Panc1 (cell line): ENCODE data around the gene ENTPD6. TPM values are rescaled to one million over a fixed set of nuclear protein-coding genes. Genes with fewer than 3 reads are reported as not detected.

Source experiments
- ATAC-seq: fragments of 200-7000 bp; cut with Tn5 transposase; 2 replicates; pipeline ENCODE4 v1.9.1; 2020; ENCODE audit warnings: mild to moderate bottlenecking, moderate library complexity
- BruUV-seq: library from RNA; stranded (reverse); fragments of 400-500 nt; replicated peaks from 2 replicates; lab custom pipeline; 2021; lab: Mats Ljungman, UMichigan
- CTCF ChIA-PET: fragments of 300-600 bp; sonication (Branson Sonifier 250); formaldehyde crosslinking; loops from one replicate; lab custom pipeline; 2022; ENCODE audit warnings: antibody characterized with exemption; lab: Charles Lee
- POLR2A ChIA-PET: fragments of 300-600 bp; sonication (Branson Sonifier 250); formaldehyde crosslinking; loops from one replicate; lab custom pipeline; 2022; ENCODE audit warnings: antibody characterized with exemption; lab: Charles Lee
- DNase-seq: peaks from one replicate; pipeline ENCODE4 v3.0.0-alpha.2; 2010; ENCODE audit warnings: low read depth, low spot score
- H3K27ac ChIP-seq: 2 replicates; pipeline ENCODE4 v1.5.1; 2011; ENCODE audit warnings: mild to moderate bottlenecking, low read length, inconsistent platforms
- H3K27me3 ChIP-seq: fragments of 200-500 bp; sonication (Bioruptor generic); 2 replicates; pipeline ENCODE4 v1.6.0; 2014; ENCODE audit warnings: low read length, inconsistent platforms; ENCODE audit not compliant: control insufficient read depth, insufficient read depth
- H3K36me3 ChIP-seq: fragments of 200-500 bp; sonication (Bioruptor generic); 2 replicates; pipeline ENCODE4 v1.5.1; 2014; ENCODE audit warnings: inconsistent platforms, mild to moderate bottlenecking, low read length, moderate library complexity; ENCODE audit not compliant: control insufficient read depth, insufficient read depth
- H3K4me1 ChIP-seq: 2 replicates; pipeline ENCODE4 v1.5.1; 2011; ENCODE audit warnings: inconsistent platforms, mild to moderate bottlenecking, low read length, moderate library complexity; ENCODE audit not compliant: control insufficient read depth, insufficient read depth
- H3K4me3 ChIP-seq, 2 experiments: 2 replicates each; pipeline ENCODE4 v1.5.1; 2011 to 2012; ENCODE audit warnings: low read depth in 2 of 2, low read length in 2 of 2, mild to moderate bottlenecking in 2 of 2, inconsistent platforms in 1 of 2, moderate library complexity in 1 of 2
- H3K9me3 ChIP-seq: fragments of 200-500 bp; sonication (Bioruptor generic); 2 replicates; pipeline ENCODE4 v1.5.1; 2014; ENCODE audit warnings: low read depth, mild to moderate bottlenecking, inconsistent platforms, low read length, moderate library complexity; ENCODE audit not compliant: control insufficient read depth, insufficient read depth
- CTCF ChIP-seq: fragments of 450-650 bp; IDR thresholded peaks from 2 replicates; pipeline ENCODE4 v1.5.1; 2017; ENCODE audit warnings: mild to moderate bottlenecking
- POLR2AphosphoS5 ChIP-seq: IDR thresholded peaks from 2 replicates; pipeline ENCODE4 v1.6.1; 2012; ENCODE audit warnings: mild to moderate bottlenecking, low read depth, low read length, moderate library complexity
- REST ChIP-seq, 2 experiments: IDR thresholded peaks; 2 replicates each; pipeline ENCODE4 v1.6.1; 2011 to 2012; ENCODE audit warnings: low read depth in 2 of 2, control low read depth in 1 of 2, low read length in 1 of 2, mild to moderate bottlenecking in 1 of 2, moderate library complexity in 1 of 2; ENCODE audit not compliant: insufficient read depth in 1 of 2
- SIN3A ChIP-seq: IDR thresholded peaks from 2 replicates; pipeline ENCODE4 v1.6.1; 2012; ENCODE audit warnings: low read depth, mild to moderate bottlenecking, low read length, moderate library complexity, borderline replicate concordance; ENCODE audit not compliant: insufficient read depth
- TCF7L2 ChIP-seq: IDR thresholded peaks from 2 replicates; pipeline ENCODE4 v1.6.1; 2011; ENCODE audit warnings: mild to moderate bottlenecking, low read depth, low read length, inconsistent platforms
- in situ Hi-C: cut with HindIII; loops from 2 replicates; pipeline ENCODE4 v1.10.0; 2016; ENCODE audit warnings: low sequenced_read_pairs, low pct_unique_long_range_greater_than_20kb
- intact Hi-C: fragments of 100-400 bp; cut with micrococcal nuclease; formaldehyde crosslinking; loops from one replicate; pipeline ENCODE4 v1.10.0; 2022; ENCODE audit not compliant: unreplicated experiment
- total RNA-seq: library from RNA; stranded (reverse); gene quantifications from one replicate; pipeline ENCODE4 v1.2.1, GENCODE V29; 2021; ENCODE audit not compliant: unreplicated experiment

The ENTPD6 gene
- total RNA-seq, 1 experiment from 2014 or later: 108 TPM

- H3K27ac ChIP-seq: no peak overlapping the region
- no peak overlapping the region for H3K4me3 ChIP-seq
- BruUV-seq: no TSS peak
- no peak for TF ChIP-seq SIN3A
- no peak for TF ChIP-seq TCF7L2
- no peak for TF ChIP-seq POLR2AphosphoS5
- in situ Hi-C loops: no loop called here
- no peaks in the 10 kb centered on the region for H3K27me3 ChIP-seq
- ATAC-seq (no peak), DNase-seq (no peak)
- H3K9me3 ChIP-seq: no peaks in the 10 kb centered on the region
- POLR2A ChIA-PET: interaction anchor here (0.6 kb wide), 1 partner anchor 26 kb away, joined by 13 read pairs; no protein-coding TSS in a partner anchor
- H3K36me3 ChIP-seq: peaks cover 32% of the 10 kb centered on the region
- intact Hi-C loops: no loop called here
- CTCF ChIA-PET: no interaction called here
- H3K4me1 ChIP-seq: no peaks in the 10 kb centered on the region
Observed at GRCh38 chr20:25273541-25274358, 78.2 kb downstream of the ENTPD6 start.

GRCh38 chr20:25274481-25274880, 79.0 kb downstream of the ENTPD6 start:
- no peaks in the 10 kb centered on the region for H3K9me3 ChIP-seq
- in situ Hi-C loops: no loop called here
- peaks cover 30% of the 10 kb centered on the region for H3K36me3 ChIP-seq
- no peak overlapping the region for H3K27ac ChIP-seq
- BruUV-seq: no TSS peak
- intact Hi-C loops: no loop called here
- no peak for DNase-seq
- ChIA-PET CTCF (no interaction called here), POLR2A (no interaction called here)
- H3K4me1 ChIP-seq: peaks cover 6% of the 10 kb centered on the region; the same call in 1 of the 2 replicates
- H3K4me3 ChIP-seq: no peak overlapping the region
- ATAC-seq: no peak
- H3K27me3 ChIP-seq: no peaks in the 10 kb centered on the region
- TF ChIP-seq TCF7L2 (no peak), REST (IDR thresholded peaks at IDR 0.05; ENCODE audit: insufficient read depth in 1 of 2, low read depth in 2 of 2, low read length in 1 of 2) (no peak), POLR2AphosphoS5 (no peak), CTCF (no peak), SIN3A (no peak)
